Hepatocyte (in vitro differentiated cells): ENCODE results near the gene ATG13. TPM values are rescaled to one million over a fixed set of nuclear protein-coding genes. Genes with fewer than 3 reads are reported as not detected.

Experiments
- DNase-seq: peaks from one replicate; pipeline ENCODE4 v3.0.0-alpha.2; 2016; ENCODE audit warnings: low spot score
- H2AFZ ChIP-seq: fragments of 200-600 bp; sonication (generic); 2 replicates; pipeline ENCODE4 v1.6.0; 2016; ENCODE audit warnings: antibody characterized with exemption, mild to moderate bottlenecking
- H3K27ac ChIP-seq: fragments of 200-600 bp; sonication (generic); 2 replicates; pipeline ENCODE4 v1.5.1; 2016; ENCODE audit warnings: mild to moderate bottlenecking
- H3K27me3 ChIP-seq: fragments of 200-600 bp; sonication (generic); 2 replicates; pipeline ENCODE4 v1.6.1; 2016
- H3K36me3 ChIP-seq: fragments of 200-600 bp; sonication (generic); replicated peaks from 2 replicates; pipeline ENCODE4 v1.5.1; 2016; ENCODE audit warnings: low read depth; ENCODE audit not compliant: insufficient read depth
- H3K4me1 ChIP-seq: fragments of 200-600 bp; sonication (generic); 2 replicates; pipeline ENCODE4 v1.5.1; 2016; ENCODE audit warnings: mild to moderate bottlenecking, moderate library complexity; ENCODE audit not compliant: insufficient read depth
- H3K4me2 ChIP-seq: fragments of 200-600 bp; sonication (generic); 2 replicates; pipeline ENCODE4 v1.6.0; 2016
- H3K4me3 ChIP-seq: fragments of 200-600 bp; sonication (generic); 2 replicates; pipeline ENCODE4 v1.5.1; 2016; ENCODE audit warnings: mild to moderate bottlenecking
- H3K79me2 ChIP-seq: fragments of 200-600 bp; sonication (generic); 2 replicates; pipeline ENCODE4 v1.6.0; 2017; ENCODE audit warnings: mild to moderate bottlenecking
- H3K9me2 ChIP-seq: fragments of 200-600 bp; sonication (generic); replicated peaks from 2 replicates; pipeline ENCODE4 v1.6.0; 2017; ENCODE audit warnings: mild to moderate bottlenecking; ENCODE audit not compliant: insufficient read depth
- H3K9me3 ChIP-seq: fragments of 200-600 bp; sonication (generic); 2 replicates; pipeline ENCODE4 v1.5.1; 2016; ENCODE audit warnings: low read depth, mild to moderate bottlenecking
- H4K20me1 ChIP-seq: fragments of 200-600 bp; sonication (generic); 2 replicates; pipeline ENCODE4 v1.6.0; 2016; ENCODE audit warnings: mild to moderate bottlenecking; ENCODE audit not compliant: insufficient read depth, poor library complexity, severe bottlenecking
- CTCF ChIP-seq: fragments of 200-600 bp; sonication (generic); IDR thresholded peaks from 2 replicates; pipeline ENCODE4 v1.5.1; 2016; ENCODE audit warnings: antibody characterized with exemption, mild to moderate bottlenecking; ENCODE audit not compliant: poor library complexity
- EZH2 ChIP-seq: fragments of 200-600 bp; sonication (generic); IDR thresholded peaks from 2 replicates; pipeline ENCODE4 v1.6.1; 2016; ENCODE audit warnings: antibody characterized with exemption, mild to moderate bottlenecking, borderline replicate concordance
- EZH2phosphoT487 ChIP-seq: fragments of 200-600 bp; sonication (generic); IDR thresholded peaks from one replicate; pipeline ENCODE4 v1.6.1; 2018; ENCODE audit warnings: antibody characterized with exemption, mild to moderate bottlenecking, low read depth, moderate library complexity; ENCODE audit not compliant: unreplicated experiment, severe bottlenecking
- WGBS: methylation state at CpG from one replicate; pipeline ENCODE4 v1.1.6; 2016; ENCODE audit warnings: low lambda C conversion rate; ENCODE audit errors: missing lambda C conversion rate; 5-methylcytosine and 5-hydroxymethylcytosine counted together
- polyA plus RNA-seq: library from polyadenylated mRNA; unstranded; fragments of >200 nt; fragmentation: Nextera tagmentation; extraction: Ambion mirVana; gene quantifications from 2 replicates; pipeline ENCODE4 v1.2.1, GENCODE V29; 2016
- total RNA-seq: library from RNA; depleted of rRNA; stranded (reverse); fragments of >200 nt; gene quantifications from 2 replicates; pipeline ENCODE4 v1.2.3, GENCODE V29; 2014

ATG13 gene
- total and polyA plus RNA-seq, 2 experiments from 2014 or later: 50.9 to 60.8 TPM

GRCh38 chr11:46609386-46609785 is 8.0 kb upstream of the ATG13 start:
- Histone ChIP-seq H3K9me3 (no peaks in the 10 kb centered on the region), H3K27me3 (no peaks in the 10 kb centered on the region), H3K4me3 (no peak overlapping the region), H3K36me3 (no peaks in the 10 kb centered on the region), H3K79me2 (peaks cover 17% of the 10 kb centered on the region), H3K27ac (no peak overlapping the region), H3K4me2 (no peak overlapping the region), H2AFZ (no peak overlapping the region), H3K4me1 (peaks cover 8% of the 10 kb centered on the region), H3K9me2 (no peaks in the 10 kb centered on the region), H4K20me1 (no peaks in the 10 kb centered on the region)
- TF ChIP-seq EZH2phosphoT487 (no peak), CTCF (no peak), EZH2 (no peak)
- 98% methylated on average over 6 of the region's 6 CpGs for WGBS
- DNase-seq: no peak

GRCh38 chr11:46611526-46612304 is 5.6 kb upstream of the ATG13 start:
- Histone ChIP-seq H3K9me2 (no peaks in the 10 kb centered on the region), H3K4me3 (no peak overlapping the region), H3K36me3 (no peaks in the 10 kb centered on the region), H3K4me1 (peaks cover 16% of the 10 kb centered on the region), H2AFZ (no peak overlapping the region), H3K4me2 (peak overlapping the region; percentile 32), H3K27ac (no peak overlapping the region), H3K79me2 (peaks cover 34% of the 10 kb centered on the region), H3K9me3 (no peaks in the 10 kb centered on the region), H3K27me3 (no peaks in the 10 kb centered on the region), H4K20me1 (no peaks in the 10 kb centered on the region)
- WGBS: 81% methylated on average over 5 of the region's 5 CpGs
- no peak for DNase-seq
- TF ChIP-seq EZH2phosphoT487 (no peak), EZH2 (no peak), CTCF (no peak)

- Histone ChIP-seq H3K4me2 (peak overlapping the region; percentile 32), H3K4me3 (no peak overlapping the region), H3K27ac (no peak overlapping the region), H3K4me1 (peaks cover 16% of the 10 kb centered on the region), H3K36me3 (no peaks in the 10 kb centered on the region), H3K79me2 (peaks cover 34% of the 10 kb centered on the region), H4K20me1 (no peaks in the 10 kb centered on the region), H2AFZ (no peak overlapping the region), H3K9me2 (no peaks in the 10 kb centered on the region), H3K9me3 (no peaks in the 10 kb centered on the region), H3K27me3 (no peaks in the 10 kb centered on the region)
- WGBS: 92% methylated on average over 2 of the region's 2 CpGs
- no peak for DNase-seq
- no peak for TF ChIP-seq CTCF
- TF ChIP-seq EZH2phosphoT487: no peak
- TF ChIP-seq EZH2: no peak
Observed at GRCh38 chr11:46612326-46612725, 5.0 kb upstream of the ATG13 start.
